ENCODE data around the gene DPM2.

DPM2 gene

GRCh38 chr9:127953768-127954505, 16.3 kb upstream of the DPM2 start:
- no peak for FAIRE-seq

GRCh38 chr9:127953154-127953553, 15.5 kb upstream of the DPM2 start:
- no peak for FAIRE-seq

GRCh38 chr9:127950513-127951289, 13.0 kb upstream of the DPM2 start:
- no peak for FAIRE-seq

- FAIRE-seq: no peak
Observed at GRCh38 chr9:127949827-127950512, 12.3 kb upstream of the DPM2 start.

- no peak for FAIRE-seq
Observed at GRCh38 chr9:127947841-127948710, 10.4 kb upstream of the DPM2 start.

GRCh38 chr9:127946728-127947127, 9.1 kb upstream of the DPM2 start:
- FAIRE-seq: no peak

GRCh38 chr9:127945942-127946341, 8.3 kb upstream of the DPM2 start:
- no peak for FAIRE-seq

GRCh38 chr9:127945338-127945737, 7.7 kb upstream of the DPM2 start:
- no peak for FAIRE-seq

- FAIRE-seq: no peak
Observed at GRCh38 chr9:127944586-127945218, 7.0 kb upstream of the DPM2 start.

GRCh38 chr9:127943731-127944144, 6.1 kb upstream of the DPM2 start:
- FAIRE-seq: no peak

- FAIRE-seq: no peak
Observed at GRCh38 chr9:127943011-127943662, 5.5 kb upstream of the DPM2 start.

- no peak for FAIRE-seq
Observed at GRCh38 chr9:127942216-127943010, 4.8 kb upstream of the DPM2 start.

- FAIRE-seq: no peak
Observed at GRCh38 chr9:127941961-127942215, 4.2 kb upstream of the DPM2 start.

GRCh38 chr9:127941062-127941960, 3.7 kb upstream of the DPM2 start:
- no peak for FAIRE-seq

GRCh38 chr9:127940593-127940992, 2.9 kb upstream of the DPM2 start:
- FAIRE-seq: no peak

GRCh38 chr9:127938298-127938690, 640 bp upstream of the DPM2 start:
- FAIRE-seq: no peak

- no peak for FAIRE-seq
Observed at GRCh38 chr9:127937056-127937387, 632 bp downstream of the DPM2 start.

- no peak for FAIRE-seq
Observed at GRCh38 chr9:127936347-127936852, 1.3 kb downstream of the DPM2 start.

- no peak for FAIRE-seq
Observed at GRCh38 chr9:127935765-127936221, 1.9 kb downstream of the DPM2 start.

GRCh38 chr9:127934986-127935385, 2.7 kb downstream of the DPM2 start:
- FAIRE-seq: no peak

All from A204.1 (cell line).